Measurements from ENCODE around the gene ACY1. TPM values are rescaled to one million over a fixed set of nuclear protein-coding genes. Genes with fewer than 3 reads are reported as not detected.

ACY1 gene
- total RNA-seq, 1 donor from 2014 or later, result 24.5 TPM

DNA sequence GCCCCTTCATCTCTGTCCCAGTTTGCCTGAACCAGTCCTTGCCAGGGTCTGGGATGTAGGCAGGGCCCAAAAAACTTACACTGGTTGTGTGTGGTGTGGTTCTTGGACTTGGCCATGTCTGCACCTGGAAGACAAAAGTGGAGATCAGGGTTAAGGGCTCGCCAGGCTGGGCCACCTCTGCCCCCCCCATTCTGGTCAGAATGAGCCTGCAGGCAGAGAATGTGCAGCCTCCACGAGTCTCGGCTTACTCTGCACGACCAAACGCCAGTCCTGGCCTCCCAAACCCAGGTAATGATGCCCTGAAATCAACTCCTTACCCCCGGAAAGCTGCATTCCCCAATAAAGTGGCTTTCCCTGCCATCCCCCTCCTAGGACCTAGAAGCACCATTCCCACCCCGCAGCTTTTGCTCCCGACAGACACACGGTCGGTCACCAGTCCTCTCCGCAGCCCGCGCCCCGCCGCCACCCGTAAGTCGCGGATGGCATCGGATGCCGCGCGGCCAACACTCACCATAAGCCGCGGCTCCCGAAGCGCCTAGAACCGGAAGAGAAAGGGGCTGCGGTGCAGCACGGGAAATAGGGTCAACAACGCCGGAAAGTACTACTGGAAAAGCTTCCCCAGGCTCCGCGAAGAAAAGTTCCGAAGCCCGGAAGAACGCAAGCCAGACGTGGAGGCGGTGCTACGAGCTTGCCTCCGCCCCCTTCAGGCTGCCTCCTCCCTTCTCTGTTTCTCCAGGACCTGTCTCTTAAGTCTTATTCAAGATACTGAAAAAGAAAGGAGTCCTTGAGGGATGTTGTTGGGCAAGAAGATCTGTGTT, 12.2 kb downstream of the ACY1 start, which contains the start of gene RPL29:
TSS of gene RPL29 (minus strand) at position 550 of the 818 bp plus-strand sequence. CDS start at position 116, 434 bp downstream.
- H3K4me1 Mint-ChIP-seq (ENCODE audit: low read depth), result peaks cover 36% of the 10 kb centered on the region
- no peak for DNase-seq (ENCODE audit: low spot score)
- H3K27ac Mint-ChIP-seq (ENCODE audit: unreplicated experiment), result peak within 1 kb of the TSS; percentile 100
- H3K4me3 Mint-ChIP-seq (ENCODE audit: unreplicated experiment), result peak within 1 kb of the TSS; percentile 100
- H3K27me3 Mint-ChIP-seq (ENCODE audit: low read depth), result peaks cover 2% of the 10 kb centered on the region
- no peaks in the 10 kb centered on the region for H3K9me3 Mint-ChIP-seq (ENCODE audit: low read depth)
- TF ChIP-seq, protein P1, sequence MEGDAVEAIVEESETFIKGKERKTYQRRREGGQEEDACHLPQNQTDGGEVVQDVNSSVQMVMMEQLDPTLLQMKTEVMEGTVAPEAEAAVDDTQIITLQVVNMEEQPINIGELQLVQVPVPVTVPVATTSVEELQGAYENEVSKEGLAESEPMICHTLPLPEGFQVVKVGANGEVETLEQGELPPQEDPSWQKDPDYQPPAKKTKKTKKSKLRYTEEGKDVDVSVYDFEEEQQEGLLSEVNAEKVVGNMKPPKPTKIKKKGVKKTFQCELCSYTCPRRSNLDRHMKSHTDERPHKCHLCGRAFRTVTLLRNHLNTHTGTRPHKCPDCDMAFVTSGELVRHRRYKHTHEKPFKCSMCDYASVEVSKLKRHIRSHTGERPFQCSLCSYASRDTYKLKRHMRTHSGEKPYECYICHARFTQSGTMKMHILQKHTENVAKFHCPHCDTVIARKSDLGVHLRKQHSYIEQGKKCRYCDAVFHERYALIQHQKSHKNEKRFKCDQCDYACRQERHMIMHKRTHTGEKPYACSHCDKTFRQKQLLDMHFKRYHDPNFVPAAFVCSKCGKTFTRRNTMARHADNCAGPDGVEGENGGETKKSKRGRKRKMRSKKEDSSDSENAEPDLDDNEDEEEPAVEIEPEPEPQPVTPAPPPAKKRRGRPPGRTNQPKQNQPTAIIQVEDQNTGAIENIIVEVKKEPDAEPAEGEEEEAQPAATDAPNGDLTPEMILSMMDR (IDR thresholded peaks at IDR 0.05), result peak; percentile 53
- peaks cover 12% of the 10 kb centered on the region for H3K36me3 Mint-ChIP-seq (ENCODE audit: low read depth)

DNA sequence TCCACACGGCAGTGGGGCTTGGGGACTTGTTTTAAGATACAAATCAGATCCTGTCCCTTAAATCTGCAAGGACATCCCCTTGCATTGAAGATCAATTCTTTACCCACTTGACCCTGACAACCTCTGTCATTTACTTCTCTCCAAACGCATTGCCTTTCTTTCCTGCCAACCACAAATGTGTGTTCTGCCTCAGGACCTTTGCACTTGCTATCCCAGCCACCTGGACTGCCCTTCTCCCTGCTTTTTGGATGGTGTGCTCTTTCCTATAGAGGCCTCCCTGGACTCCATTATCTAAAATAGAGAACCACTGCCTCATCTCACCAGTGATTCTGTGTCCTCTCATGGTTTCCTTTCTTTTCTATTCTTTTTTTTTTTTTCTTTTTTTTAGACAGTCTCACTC, 13.8 kb downstream of the ACY1 start:
- DNase-seq (ENCODE audit: low spot score), result no peak
- Mint-ChIP-seq H3K4me1 (ENCODE audit: low read depth) (peaks cover 33% of the 10 kb centered on the region), H3K36me3 (ENCODE audit: low read depth) (peaks cover 10% of the 10 kb centered on the region), H3K4me3 (ENCODE audit: unreplicated experiment) (no peak overlapping the region), H3K9me3 (ENCODE audit: low read depth) (no peaks in the 10 kb centered on the region), H3K27me3 (ENCODE audit: low read depth) (peaks cover 2% of the 10 kb centered on the region), H3K27ac (ENCODE audit: unreplicated experiment) (no peak overlapping the region)
- TF ChIP-seq, protein P1 (IDR thresholded peaks at IDR 0.05), result no peak

DNA sequence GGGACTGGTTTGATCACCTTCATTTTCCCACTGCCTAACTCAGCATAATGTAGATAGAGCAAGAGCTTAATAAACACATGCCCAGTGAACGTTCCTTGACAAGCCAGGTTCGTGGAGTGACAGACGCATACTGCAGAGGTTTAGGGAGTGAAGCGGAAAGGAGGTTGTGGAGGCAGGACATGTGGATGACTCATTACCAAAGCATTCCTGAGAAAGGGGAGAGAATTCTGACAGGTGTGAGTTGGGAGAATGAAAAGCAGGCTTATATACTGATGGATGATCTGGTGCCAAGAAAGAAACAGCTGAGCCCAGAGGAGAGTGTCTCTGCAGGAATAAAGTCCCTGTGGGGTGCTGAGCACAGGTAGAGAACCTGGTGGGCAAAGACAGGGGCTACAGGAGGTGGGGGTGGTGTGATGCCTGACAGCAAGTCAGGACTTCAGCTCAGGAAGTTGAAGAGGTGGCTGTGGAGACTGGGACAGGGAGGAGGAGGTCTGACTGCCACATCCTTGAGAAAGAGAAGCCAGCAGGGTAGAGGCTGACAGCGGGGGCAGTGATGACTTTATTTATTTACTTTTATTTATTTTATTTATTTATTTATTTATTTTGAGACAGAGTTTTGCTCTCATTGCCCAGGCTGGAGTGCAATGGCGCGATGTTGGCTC, 14.7 kb downstream of the ACY1 start:
- H3K36me3 Mint-ChIP-seq (ENCODE audit: low read depth), result peaks cover 10% of the 10 kb centered on the region
- H3K4me1 Mint-ChIP-seq (ENCODE audit: low read depth), result peaks cover 25% of the 10 kb centered on the region
- H3K4me3 Mint-ChIP-seq (ENCODE audit: unreplicated experiment), result no peak overlapping the region
- H3K27me3 Mint-ChIP-seq (ENCODE audit: low read depth), result peaks cover 2% of the 10 kb centered on the region
- no peaks in the 10 kb centered on the region for H3K9me3 Mint-ChIP-seq (ENCODE audit: low read depth)
- no peak for DNase-seq (ENCODE audit: low spot score)
- H3K27ac Mint-ChIP-seq (ENCODE audit: unreplicated experiment), result no peak overlapping the region
- TF ChIP-seq, protein P1 (IDR thresholded peaks at IDR 0.05), result no peak

DNA sequence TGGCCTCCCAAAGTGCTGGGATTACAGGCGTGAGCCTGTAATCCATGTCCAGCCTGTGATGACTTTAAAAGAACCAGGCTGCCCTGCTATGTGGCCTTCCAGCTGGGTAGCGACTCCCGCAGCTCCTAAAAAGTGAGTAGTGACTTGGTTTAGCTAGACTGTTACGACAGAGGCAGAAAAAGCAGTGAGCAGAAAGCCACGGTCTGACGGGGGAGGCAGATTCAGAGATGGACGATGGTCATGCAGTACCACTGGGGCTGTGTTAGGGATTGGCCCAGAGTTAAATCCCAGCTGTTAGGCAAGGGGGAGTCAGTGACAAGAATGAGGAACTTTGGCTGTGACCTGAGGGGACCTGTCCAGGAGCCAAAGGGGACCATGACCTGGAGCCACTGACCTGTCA, 15.4 kb downstream of the ACY1 start:
- H3K9me3 Mint-ChIP-seq (ENCODE audit: low read depth), result no peaks in the 10 kb centered on the region
- peaks cover 8% of the 10 kb centered on the region for H3K36me3 Mint-ChIP-seq (ENCODE audit: low read depth)
- no peak overlapping the region for H3K27ac Mint-ChIP-seq (ENCODE audit: unreplicated experiment)
- H3K27me3 Mint-ChIP-seq (ENCODE audit: low read depth), result peaks cover 2% of the 10 kb centered on the region
- DNase-seq (ENCODE audit: low spot score), result no peak
- TF ChIP-seq, protein P1 (IDR thresholded peaks at IDR 0.05), result no peak
- peaks cover 25% of the 10 kb centered on the region for H3K4me1 Mint-ChIP-seq (ENCODE audit: low read depth)
- H3K4me3 Mint-ChIP-seq (ENCODE audit: unreplicated experiment), result no peak overlapping the region

DNA sequence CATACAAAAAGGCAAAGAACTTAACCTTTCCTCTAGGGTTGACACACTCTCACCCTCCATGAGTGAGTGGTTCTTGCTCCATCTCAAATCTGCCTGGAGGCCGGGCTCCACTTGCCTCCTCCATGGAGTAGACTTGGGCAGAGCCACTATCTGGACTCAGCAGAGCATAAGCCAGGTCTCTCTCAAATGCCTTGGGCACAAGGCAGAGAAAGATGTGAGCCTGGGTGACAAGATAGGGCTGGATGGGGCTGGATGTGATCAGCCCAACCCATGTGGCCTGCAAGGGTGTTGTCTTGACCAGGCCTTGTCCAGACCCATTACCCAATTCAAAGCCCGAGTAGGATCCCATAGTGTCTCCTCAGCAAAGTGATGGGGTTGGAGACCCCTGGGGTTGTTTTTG, 16.5 kb downstream of the ACY1 start:
- H3K36me3 Mint-ChIP-seq (ENCODE audit: low read depth), result peaks cover 2% of the 10 kb centered on the region
- H3K4me1 Mint-ChIP-seq (ENCODE audit: low read depth), result peaks cover 22% of the 10 kb centered on the region
- TF ChIP-seq, protein P1 (IDR thresholded peaks at IDR 0.05), result no peak
- no peak overlapping the region for H3K4me3 Mint-ChIP-seq (ENCODE audit: unreplicated experiment)
- H3K9me3 Mint-ChIP-seq (ENCODE audit: low read depth), result no peaks in the 10 kb centered on the region
- H3K27me3 Mint-ChIP-seq (ENCODE audit: low read depth), result peaks cover 2% of the 10 kb centered on the region
- H3K27ac Mint-ChIP-seq (ENCODE audit: unreplicated experiment), result no peak overlapping the region
- no peak for DNase-seq (ENCODE audit: low spot score)
